Cardiac muscle cell (in vitro differentiated cells and primary cell): Measurements from ENCODE around the gene UFL1. TPM values are rescaled to one million over a fixed set of nuclear protein-coding genes. Genes with fewer than 3 reads are reported as not detected.

Experiments
- DNase-seq, 2 donors: peaks; one replicate each; pipeline versions ENCODE4 v3.0.0 to v3.0.0-alpha.2; 2010 to 2017; ENCODE audit warnings: low read depth in 1 of 2, low spot score in 1 of 2
- H3K27ac ChIP-seq: fragments of 200-600 bp; sonication (generic); 2 replicates; pipeline ENCODE4 v1.5.1; 2016
- H3K27me3 ChIP-seq: fragments of 200-600 bp; sonication (generic); 2 replicates; pipeline ENCODE4 v1.6.0; 2016; ENCODE audit warnings: control low read depth
- H3K36me3 ChIP-seq: fragments of 200-600 bp; sonication (generic); 2 replicates; pipeline ENCODE4 v1.5.1; 2016; ENCODE audit warnings: control low read depth
- H3K4me1 ChIP-seq: fragments of 200-600 bp; sonication (generic); 2 replicates; pipeline ENCODE4 v1.8.1; 2017; ENCODE audit warnings: low read depth, mild to moderate bottlenecking, mixed run types
- H3K4me3 ChIP-seq: fragments of 200-600 bp; sonication (generic); 2 replicates; pipeline ENCODE4 v1.5.1; 2016; ENCODE audit warnings: mild to moderate bottlenecking
- H3K9me3 ChIP-seq: fragments of 200-600 bp; sonication (generic); 2 replicates; pipeline ENCODE4 v1.5.1; 2017; ENCODE audit warnings: low read depth, mild to moderate bottlenecking, control low read depth
- CTCF ChIP-seq: IDR thresholded peaks from 2 replicates; pipeline ENCODE4 v1.5.1; 2012; ENCODE audit warnings: low read depth, mild to moderate bottlenecking, low read length
- polyA plus RNA-seq: library from polyadenylated mRNA; unstranded; fragments of >200 nt; fragmentation: Nextera tagmentation; extraction: Ambion mirVana; gene quantifications from 2 replicates; pipeline ENCODE4 v1.2.1, GENCODE V29; 2016
- total RNA-seq: library from RNA; depleted of rRNA; stranded (reverse); fragments of >200 nt; gene quantifications from 2 replicates; pipeline ENCODE4 v1.2.3, GENCODE V29; 2016

UFL1 gene
- total and polyA plus RNA-seq, 2 experiments from 2014 or later, result 18.7 to 26.2 TPM

- no peak for TF ChIP-seq CTCF
- no peaks in the 10 kb centered on the region for H3K36me3 ChIP-seq
- no peak for DNase-seq
- H3K4me3 ChIP-seq, result no peak overlapping the region
- no peaks in the 10 kb centered on the region for H3K4me1 ChIP-seq
- no peaks in the 10 kb centered on the region for H3K27me3 ChIP-seq
- H3K9me3 ChIP-seq, result no peaks in the 10 kb centered on the region
- no peak overlapping the region for H3K27ac ChIP-seq
Measured at GRCh38 chr6:96505363-96505762, 16.2 kb upstream of the UFL1 start.

GRCh38 chr6:96509281-96509680 lies 12.3 kb upstream of the UFL1 start:
- no peak for DNase-seq
- Histone ChIP-seq H3K9me3 (no peaks in the 10 kb centered on the region), H3K4me1 (no peaks in the 10 kb centered on the region), H3K27ac (no peak overlapping the region), H3K4me3 (no peak overlapping the region), H3K36me3 (no peaks in the 10 kb centered on the region), H3K27me3 (no peaks in the 10 kb centered on the region)
- TF ChIP-seq CTCF, result no peak

- no peaks in the 10 kb centered on the region for H3K27me3 ChIP-seq
- no peak for TF ChIP-seq CTCF
- peak in 1 of 2 donors; percentile 49 for DNase-seq
- H3K4me1 ChIP-seq, result peaks cover 13% of the 10 kb centered on the region
- no peak overlapping the region for H3K27ac ChIP-seq
- H3K9me3 ChIP-seq, result no peaks in the 10 kb centered on the region
- H3K36me3 ChIP-seq, result peaks cover 11% of the 10 kb centered on the region
- peak overlapping the region; percentile 85 for H3K4me3 ChIP-seq
Measured at GRCh38 chr6:96520171-96521115, 1.2 kb upstream of the UFL1 start.

- Histone ChIP-seq H3K9me3 (no peaks in the 10 kb centered on the region), H3K4me3 (peak overlapping the region; percentile 85), H3K27ac (peak overlapping the region; percentile 99), H3K36me3 (peaks cover 17% of the 10 kb centered on the region), H3K4me1 (peaks cover 13% of the 10 kb centered on the region), H3K27me3 (no peaks in the 10 kb centered on the region)
- no peak for TF ChIP-seq CTCF
- DNase-seq, result no peak
Measured at GRCh38 chr6:96521306-96521643, 331 bp upstream of the UFL1 start.

- H3K36me3 ChIP-seq, result peaks cover 30% of the 10 kb centered on the region
- no peak for TF ChIP-seq CTCF
- H3K9me3 ChIP-seq, result no peaks in the 10 kb centered on the region
- H3K4me1 ChIP-seq, result peaks cover 13% of the 10 kb centered on the region
- H3K27ac ChIP-seq, result peak overlapping the region; percentile 99
- H3K27me3 ChIP-seq, result no peaks in the 10 kb centered on the region
- peak overlapping the region; percentile 85 for H3K4me3 ChIP-seq
- peak; percentile 3 to 22 for DNase-seq
Measured at GRCh38 chr6:96522465-96523009, 931 bp downstream of the UFL1 start.
